ENCODE results near the gene CATSPERZ.

GRCh38 chr11:64295760-64296159, 4.4 kb upstream of the CATSPERZ start:
- TF ChIP-seq CTCF (IDR thresholded peaks at IDR 0.05) (no peak), ZFX (IDR thresholded peaks at IDR 0.05; ENCODE audit: borderline replicate concordance) (no peak)

Measured in 22Rv1 (cell line).